Suppressor macrophage treated with lipopolysaccharide for 4 hours (primary cell): ENCODE results near the gene STAT4.

Source experiments
- DNase-seq: peaks from one replicate; pipeline ENCODE4 v3.0.0-alpha.2; 2020

STAT4 gene

GRCh38 chr2:191174442-191174841 lies 23.6 kb upstream of the STAT4 start:
- DNase-seq: no peak

DNA sequence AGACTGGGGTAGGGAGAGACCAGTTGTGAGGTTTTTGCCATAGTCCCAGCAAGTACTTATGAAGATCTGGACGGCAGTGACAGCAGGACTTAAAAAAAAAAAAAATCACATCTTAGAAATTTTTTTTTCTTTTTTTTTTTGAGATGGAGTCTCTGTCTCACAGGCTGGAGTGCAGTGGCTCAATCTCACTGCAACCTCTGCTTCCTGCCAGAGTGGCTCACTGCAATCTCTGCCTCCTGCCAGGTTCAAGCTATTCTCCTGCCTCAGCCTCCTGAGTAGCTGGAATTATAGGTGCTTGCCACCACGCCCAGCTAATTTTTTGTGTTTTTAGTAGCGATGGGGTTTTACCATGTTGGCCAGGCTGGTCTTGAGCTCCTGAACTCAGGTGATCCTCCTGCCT lies 22.4 kb upstream of the STAT4 start:
- DNase-seq: no peak

DNA sequence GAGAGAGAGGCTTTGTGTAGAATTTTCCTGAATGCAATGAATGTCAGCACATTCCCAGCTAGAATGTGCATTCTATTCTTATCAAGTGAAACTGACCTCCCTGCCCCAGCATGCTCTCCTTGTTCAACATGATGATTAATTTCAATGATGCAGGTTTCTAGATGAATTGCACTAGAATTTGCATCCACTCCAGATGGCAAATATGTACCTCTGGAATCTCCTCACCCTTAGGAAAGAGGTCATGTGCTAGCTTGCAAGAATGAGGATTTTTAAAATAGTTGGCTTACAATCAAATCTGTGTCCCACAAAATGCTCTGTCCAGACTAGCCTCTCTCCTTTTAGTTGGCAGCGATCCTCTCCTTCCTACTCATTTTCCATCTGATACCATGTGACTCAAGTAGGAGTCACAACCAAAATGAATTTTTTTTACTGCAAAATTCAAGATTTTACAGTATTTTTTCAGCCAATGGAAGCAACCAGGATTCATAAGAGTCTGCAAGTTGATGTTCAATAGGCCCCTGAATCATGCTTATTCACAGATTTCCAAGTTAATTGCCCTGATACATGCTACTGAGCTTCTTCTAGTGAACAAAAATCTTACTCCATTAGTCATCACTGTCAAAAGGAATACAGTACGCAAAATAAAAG lies 21.0 kb upstream of the STAT4 start:
- peak; percentile 29 for DNase-seq

DNA sequence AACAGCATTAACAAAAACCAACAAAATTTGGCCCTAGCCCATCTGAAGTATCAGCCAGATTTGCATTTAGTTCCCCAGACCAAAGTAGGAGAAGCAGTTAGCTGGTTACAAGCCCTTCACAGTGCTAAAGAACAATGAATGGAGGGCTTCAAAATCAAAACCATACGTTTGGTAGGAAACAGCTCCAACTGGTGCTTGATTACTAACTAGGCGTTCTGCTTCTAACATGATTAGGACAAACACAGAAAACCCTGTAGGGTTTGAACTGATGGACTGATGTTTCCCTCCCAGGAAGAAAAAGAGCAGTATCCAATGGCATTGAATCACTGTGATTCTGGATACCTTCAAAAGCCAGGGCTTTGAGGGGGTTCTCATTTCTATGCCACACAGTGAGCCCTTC lies 20.5 kb upstream of the STAT4 start:
- DNase-seq: no peak

GRCh38 chr2:191170773-191171172 lies 20.0 kb upstream of the STAT4 start:
- DNase-seq: no peak

DNA sequence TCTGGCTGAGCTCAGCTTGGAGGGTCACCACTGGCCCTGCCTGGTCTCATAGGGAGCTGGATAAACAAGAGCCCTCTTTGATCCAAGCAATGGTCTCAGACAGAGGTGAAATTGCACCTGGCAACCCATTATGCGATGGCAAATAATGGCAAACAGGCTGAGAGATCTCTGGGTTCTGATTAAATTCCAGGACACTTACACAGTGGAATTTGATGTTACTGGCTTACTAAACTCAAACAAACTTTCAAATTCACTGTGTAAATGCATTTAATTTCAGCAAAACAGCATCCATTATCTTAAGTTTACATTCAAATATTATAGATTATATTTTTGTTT lies 19.5 kb upstream of the STAT4 start:
- no peak for DNase-seq

DNA sequence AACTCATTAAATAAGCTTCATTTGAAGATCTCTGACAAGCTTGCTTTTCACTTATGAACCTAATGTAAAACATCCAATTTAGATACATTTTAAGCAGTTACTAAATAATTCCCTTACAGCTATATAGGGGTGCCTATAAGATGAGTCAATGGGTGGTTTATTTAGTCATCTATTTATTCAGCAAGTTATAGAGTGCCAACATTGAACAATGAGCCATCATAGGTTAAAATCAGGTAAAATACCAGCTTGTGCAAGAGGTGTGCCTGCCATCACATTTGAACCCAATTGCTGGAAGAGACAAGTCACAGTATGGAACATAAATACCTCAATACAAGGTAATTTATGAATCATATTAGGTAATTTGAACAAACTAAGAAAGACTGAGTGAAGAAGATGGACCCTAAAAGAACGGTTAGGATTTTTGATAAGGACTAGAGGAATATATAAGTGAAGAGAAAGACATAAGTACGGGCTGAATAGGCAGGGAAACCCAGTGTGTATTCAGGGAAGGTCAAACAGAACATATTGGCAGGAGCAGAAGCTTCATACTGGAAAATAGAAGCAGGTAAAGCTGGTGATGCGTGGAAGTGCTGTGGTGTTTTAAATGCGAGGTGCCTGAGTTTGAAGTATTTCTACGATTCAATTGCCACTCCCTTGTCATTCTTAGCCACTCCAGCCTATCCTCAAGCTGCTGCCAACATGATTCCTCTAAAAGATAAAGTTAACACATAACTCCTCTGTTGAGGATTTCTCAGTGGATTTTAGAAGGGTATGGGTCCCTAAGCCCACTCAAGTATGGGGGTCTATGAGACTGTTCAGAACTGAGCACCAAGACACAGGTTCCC lies 18.9 kb upstream of the STAT4 start:
- no peak for DNase-seq

GRCh38 chr2:191167766-191168165 lies 17.0 kb upstream of the STAT4 start:
- DNase-seq: no peak

DNA sequence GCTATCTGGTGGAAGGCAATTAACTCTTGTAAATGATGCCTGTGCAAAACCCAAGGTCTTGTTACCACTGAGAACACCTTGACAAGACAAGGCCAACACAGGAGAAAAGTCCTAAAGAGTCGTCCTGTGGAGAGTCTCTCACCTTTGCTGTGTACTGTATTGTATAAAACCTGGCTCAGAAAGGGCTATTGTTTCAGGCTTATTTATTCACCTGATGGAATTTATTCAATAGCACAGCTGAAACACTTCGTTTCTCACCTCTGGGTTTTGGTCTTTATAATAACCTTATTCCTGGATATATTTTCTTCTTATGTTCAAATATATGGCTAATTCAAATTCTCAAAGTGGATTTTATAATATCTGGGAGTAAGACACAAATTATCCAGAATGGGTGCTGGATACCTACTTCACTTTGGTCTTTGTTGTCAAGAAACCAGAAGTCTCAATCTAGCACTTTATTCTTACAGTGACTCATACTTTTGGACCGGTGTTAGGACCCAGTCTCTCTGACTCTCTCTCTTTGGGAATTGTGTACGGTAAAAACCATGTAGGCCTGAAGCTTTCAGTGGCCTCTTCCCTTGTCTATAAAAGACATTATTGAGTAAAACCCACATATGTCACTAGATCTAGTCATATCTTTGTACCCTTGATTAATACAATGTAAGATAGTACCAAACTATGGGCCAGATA lies 16.1 kb upstream of the STAT4 start:
- DNase-seq: no peak

- DNase-seq: peak; percentile 29
These were observed 15.4 kb upstream of the STAT4 start for GRCh38 chr2:191166111-191166755.

GRCh38 chr2:191165176-191165643 lies 14.4 kb upstream of the STAT4 start:
- peak; percentile 80 for DNase-seq

- no peak for DNase-seq
These were observed 8.0 kb upstream of the STAT4 start for GRCh38 chr2:191158747-191159146.

DNA sequence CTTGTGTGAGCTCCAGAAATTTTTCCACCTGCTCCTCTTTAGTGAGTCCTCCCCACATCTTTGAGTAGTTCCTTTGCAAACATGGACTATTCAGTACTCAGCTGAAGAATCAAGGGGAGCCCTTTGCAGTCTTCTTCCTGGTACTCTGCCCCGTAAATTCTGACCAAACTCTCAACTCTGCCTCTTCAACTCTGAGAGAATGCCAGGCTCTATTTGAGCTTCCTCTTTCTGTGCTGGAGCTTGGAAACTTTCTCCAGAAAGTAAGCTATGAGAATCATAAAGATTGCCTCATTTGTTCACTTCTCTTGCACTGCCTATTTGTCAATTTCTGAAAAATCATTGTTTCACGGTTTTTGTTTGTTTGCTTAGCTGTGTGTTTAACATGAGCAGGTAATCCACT lies 7.4 kb upstream of the STAT4 start:
- DNase-seq: peak; percentile 76

DNA sequence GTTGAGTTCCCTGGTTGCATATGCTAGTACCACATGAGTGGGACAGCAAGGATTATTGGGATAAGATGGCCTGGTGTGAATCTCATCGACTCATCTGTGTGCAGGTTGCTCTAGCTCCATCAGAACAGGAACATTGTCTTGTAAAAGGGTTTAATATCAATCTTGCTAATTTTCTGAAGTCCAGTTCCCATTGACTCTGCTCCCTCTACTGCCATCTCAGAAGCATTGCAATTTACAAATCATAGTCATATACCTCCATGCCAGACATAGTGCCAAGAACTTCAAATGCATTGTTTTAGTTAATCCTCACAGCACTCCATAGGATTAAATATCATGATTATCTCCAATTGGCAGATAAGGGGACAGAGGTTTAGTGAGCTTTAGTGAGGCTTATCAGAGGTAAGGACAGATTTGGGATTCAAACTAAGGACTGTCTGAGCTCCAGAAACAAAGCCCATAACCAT lies 4.8 kb upstream of the STAT4 start:
- DNase-seq: peak; percentile 60

DNA sequence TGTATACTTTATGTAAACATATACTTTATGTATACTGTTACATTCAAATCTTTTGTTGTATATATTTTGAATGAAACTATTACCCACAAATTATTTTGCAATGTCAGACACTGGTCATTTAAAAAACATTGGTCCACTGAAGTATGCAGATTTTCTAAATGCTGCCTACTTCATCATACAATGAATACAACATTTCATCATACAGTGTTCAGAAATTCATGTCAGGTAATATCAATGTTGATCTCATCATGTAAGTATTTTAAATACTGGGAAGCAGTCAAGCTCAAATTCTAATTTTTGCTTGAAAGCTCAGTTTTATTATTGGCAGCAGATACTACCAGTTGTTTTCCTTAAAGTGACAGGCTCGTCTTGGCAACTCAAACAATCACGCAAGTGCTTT lies 2.9 kb upstream of the STAT4 start:
- DNase-seq: no peak

DNA sequence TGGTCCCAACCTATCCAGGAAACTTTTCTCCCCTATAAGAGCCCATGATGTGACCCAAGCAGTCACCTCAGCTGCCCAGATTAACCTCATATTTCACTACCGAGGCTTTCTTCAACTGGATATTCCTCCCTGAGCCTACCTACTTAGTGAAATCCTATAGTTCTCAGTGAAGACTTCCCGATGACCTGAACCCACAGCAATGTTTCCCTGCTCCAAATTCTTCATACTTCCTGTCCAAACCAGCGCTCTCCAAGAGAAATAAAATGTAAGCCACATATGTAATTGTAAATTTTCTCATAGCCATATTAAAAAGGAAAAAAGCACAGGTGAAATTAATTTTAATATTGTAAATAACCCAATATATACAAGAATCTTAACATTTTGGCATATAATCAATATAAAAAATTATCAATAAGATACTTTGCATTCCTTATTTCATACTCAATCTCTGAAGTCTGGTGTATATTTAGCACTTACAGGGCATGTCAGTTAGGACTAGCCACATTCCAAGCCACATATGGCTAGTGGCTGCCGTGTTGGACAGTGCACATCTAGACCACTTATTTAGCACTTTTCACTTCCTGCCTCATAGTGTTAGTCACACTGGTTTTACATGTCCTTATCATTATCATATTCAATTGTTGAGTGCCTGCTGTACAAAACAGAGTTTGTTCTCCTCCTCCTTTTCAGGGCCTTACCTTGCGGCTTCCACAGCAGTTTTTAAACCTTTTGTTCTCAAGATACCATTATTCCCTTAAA lies 1.9 kb upstream of the STAT4 start:
- DNase-seq: peak; percentile 64

DNA sequence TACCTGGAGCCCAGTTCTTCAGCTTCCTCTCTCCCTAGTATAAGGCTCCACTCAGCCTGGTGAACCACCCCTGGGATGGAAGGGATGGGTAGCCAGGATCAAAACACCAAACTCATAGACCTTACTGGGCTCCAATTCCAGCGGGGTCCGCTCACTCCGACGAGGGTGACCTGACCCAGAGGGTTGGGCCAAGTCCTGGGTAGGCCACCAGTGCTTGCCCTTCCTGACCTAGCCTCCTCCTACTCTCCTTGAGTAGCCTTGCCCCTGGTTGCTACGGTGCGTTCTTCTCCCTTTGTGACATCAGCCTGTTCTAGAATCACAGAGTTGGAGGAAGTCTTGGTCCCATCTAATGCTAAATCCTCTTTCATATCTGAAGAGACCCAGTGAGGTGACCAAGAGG lies 537 bp upstream of the STAT4 start:
- peak; percentile 68 for DNase-seq

DNA sequence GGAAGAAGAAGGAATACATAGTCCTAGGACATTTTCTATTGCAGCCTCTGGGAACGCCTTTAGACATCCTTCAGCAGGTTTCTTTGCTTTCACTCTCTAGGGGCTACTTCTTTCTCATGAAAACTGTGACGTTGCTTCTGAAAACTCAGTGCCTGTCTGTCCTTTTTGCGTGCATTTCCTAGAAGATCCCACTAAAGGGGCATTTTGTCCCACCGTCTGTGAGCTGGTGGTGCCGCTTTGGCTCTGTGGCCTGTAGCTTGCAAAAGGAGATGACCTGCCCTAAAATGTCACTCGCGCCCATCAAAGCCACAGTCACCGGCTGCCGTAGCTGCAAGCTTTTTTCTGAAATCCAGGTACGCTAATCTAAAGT lies 579 bp downstream of the STAT4 start:
- DNase-seq: peak; percentile 75

DNA sequence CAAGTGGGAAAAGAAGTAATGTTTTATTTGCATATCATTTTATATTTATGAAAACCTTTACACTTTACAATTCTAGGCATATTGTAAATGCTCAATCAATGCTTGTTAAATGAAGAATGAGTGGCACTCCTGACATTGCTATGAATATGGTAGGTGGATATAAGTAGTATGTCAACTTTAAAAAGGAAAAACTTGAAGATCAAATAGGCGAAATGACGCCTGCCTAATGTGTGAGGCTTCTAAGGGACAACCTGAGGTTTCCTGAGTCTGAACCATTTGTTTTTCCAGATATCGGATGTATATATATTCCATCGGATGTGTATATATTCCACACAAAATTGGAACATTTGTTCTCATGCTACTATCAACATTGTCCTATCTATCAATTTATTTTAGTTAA lies 1.4 kb downstream of the STAT4 start:
- no peak for DNase-seq

DNA sequence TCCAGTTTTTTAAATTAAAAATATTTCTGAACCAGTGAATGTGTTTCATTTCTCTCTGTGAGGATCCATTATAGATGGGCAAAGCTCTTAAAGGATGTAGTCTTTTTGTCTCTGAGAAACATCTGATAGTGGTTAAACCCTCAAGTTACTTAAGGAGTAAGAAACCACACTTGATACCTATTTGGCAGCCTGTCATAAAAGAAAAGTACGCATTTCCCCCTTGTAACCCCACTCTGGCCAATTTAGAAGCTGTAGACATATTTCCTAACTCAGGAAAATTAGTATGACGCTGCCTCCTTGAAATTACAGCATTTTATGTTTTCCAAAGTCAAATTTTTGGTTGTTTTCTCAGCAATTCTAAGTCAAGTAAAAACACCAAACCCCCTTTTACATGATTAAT lies 2.0 kb downstream of the STAT4 start:
- DNase-seq: peak; percentile 82

GRCh38 chr2:191148281-191148680 lies 2.5 kb downstream of the STAT4 start:
- no peak for DNase-seq

- no peak for DNase-seq
These were observed 4.9 kb downstream of the STAT4 start for GRCh38 chr2:191145769-191146471.
